ENCODE measurements around the gene TRIM15. TPM values are rescaled to one million over a fixed set of nuclear protein-coding genes. Genes with fewer than 3 reads are reported as not detected.

Gene TRIM15
- total RNA-seq, 2 experiments from 2014 or later, result not detected

Other genes starting within 250 kb of the TRIM15 start
- gene HLA-A, start 221.0 kb upstream of the TRIM15 start, total RNA-seq, result 1,000 to 10,000 TPM; 2,013 to 2,035 TPM
- 10 to 100 TPM; 55.5 to 55.6 TPM for gene POLR1H, start 102.3 kb upstream of the TRIM15 start, total RNA-seq
- 10 to 100 TPM; 52.5 to 53.8 TPM for gene PPP1R11, start 96.3 kb upstream of the TRIM15 start, total RNA-seq
- gene RNF39, start 87.8 kb upstream of the TRIM15 start, total RNA-seq, result not detected
- gene TRIM31, start 50.5 kb upstream of the TRIM15 start, total RNA-seq, result not detected
- gene TRIM40, start 27.4 kb upstream of the TRIM15 start, total RNA-seq, result not detected
- gene TRIM10, start 2.3 kb upstream of the TRIM15 start, total RNA-seq, result not detected
- gene TRIM26, start 49.9 kb downstream of the TRIM15 start, total RNA-seq, result 10 to 100 TPM; 75.5 to 79.3 TPM
- 10 to 100 TPM; 24.1 to 24.2 TPM for gene TRIM39, start 163.4 kb downstream of the TRIM15 start, total RNA-seq
- 10 to 100 TPM; 43.0 to 49.3 TPM for gene RPP21, start 181.6 kb downstream of the TRIM15 start, total RNA-seq

Measured in activated naive CD8-positive, alpha-beta T cell treated with anti-CD3 and anti-CD28 coated beads, Interleukin-2, amount 10 ng/mL, durations not matched to agents 7 days and 5 days (primary cell).